Measurements from ENCODE around the gene ZNF496. TPM values are rescaled to one million over a fixed set of nuclear protein-coding genes. Genes with fewer than 3 reads are reported as not detected.
"Not testable (repeated sequence)": the region's sequence is repeated elsewhere in the genome, so short reads cannot be mapped to it uniquely, and the experiment has no call there.

Gene ZNF496
- total RNA-seq, 1 donor from 2014 or later, result 64.2 TPM

DNA sequence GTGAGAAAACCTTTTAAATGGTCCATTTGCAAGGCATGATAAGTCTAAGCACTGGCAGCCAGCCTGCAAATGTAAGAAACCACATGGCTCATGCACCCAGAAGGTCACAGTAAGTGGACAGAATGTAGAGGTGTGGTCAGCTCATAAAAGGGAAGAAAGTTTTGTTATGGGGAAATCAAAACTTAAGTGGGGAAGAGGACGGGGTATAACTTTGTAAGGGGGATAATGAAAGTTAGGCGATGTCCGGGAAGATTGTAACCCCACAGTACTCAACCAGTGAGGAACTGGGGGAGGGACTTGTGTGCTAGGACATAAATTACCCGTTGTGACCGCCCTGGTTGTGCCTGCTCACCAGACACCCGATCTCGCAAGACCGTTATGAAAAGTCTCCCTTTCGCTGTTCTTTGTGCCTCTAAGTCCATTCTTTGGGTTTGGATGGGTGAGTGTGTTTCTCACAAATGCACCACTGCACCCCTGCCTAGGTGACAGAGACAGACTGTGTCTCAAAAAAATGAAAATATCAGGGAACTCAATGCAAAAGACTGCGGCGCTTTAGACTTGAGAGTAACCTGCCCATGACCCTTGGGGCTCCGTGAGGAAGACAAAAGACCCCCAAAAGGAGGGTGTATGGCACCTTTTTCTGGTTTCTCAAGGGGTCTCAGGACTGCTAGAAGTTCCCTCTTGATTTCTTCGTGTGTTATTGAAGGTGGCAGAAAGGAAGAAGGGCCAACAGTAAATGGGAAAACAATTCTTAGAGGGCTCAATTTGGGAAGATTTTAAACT lies 28.6 kb upstream of the ZNF496 start:
- H3K27ac Mint-ChIP-seq (ENCODE audit: unreplicated experiment), result no peak overlapping the region

DNA sequence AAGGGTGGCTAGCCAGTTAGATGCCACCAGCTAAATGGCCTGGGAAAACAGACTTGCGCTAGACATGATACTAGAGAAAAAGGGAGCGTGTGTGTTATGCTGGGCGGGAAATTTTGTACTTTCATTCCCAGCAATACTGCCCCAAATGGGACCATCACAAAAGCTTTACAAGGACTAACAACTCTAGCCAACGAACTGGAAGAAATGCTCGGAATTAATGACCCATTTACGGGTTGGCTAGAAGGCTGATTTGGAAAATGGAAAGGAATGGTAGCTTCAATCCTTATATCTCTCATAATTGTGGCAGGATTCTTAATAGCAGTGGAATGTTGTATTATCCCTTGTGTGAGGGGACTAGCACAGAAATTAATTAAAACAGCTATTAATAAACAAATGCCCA lies 27.9 kb upstream of the ZNF496 start:
- peaks cover 4% of the 10 kb centered on the region for H3K4me1 Mint-ChIP-seq
- peaks cover 5% of the 10 kb centered on the region for H3K36me3 Mint-ChIP-seq (ENCODE audit: low read depth)
- DNase-seq (ENCODE audit: low read depth, low spot score), result no peak
- no peak overlapping the region for H3K27ac Mint-ChIP-seq (ENCODE audit: unreplicated experiment)
- TF ChIP-seq, protein P1, sequence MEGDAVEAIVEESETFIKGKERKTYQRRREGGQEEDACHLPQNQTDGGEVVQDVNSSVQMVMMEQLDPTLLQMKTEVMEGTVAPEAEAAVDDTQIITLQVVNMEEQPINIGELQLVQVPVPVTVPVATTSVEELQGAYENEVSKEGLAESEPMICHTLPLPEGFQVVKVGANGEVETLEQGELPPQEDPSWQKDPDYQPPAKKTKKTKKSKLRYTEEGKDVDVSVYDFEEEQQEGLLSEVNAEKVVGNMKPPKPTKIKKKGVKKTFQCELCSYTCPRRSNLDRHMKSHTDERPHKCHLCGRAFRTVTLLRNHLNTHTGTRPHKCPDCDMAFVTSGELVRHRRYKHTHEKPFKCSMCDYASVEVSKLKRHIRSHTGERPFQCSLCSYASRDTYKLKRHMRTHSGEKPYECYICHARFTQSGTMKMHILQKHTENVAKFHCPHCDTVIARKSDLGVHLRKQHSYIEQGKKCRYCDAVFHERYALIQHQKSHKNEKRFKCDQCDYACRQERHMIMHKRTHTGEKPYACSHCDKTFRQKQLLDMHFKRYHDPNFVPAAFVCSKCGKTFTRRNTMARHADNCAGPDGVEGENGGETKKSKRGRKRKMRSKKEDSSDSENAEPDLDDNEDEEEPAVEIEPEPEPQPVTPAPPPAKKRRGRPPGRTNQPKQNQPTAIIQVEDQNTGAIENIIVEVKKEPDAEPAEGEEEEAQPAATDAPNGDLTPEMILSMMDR (conservative IDR thresholded peaks at IDR 0.05), result no peak
- H3K4me3 Mint-ChIP-seq, result no peak overlapping the region
- H3K9me3 Mint-ChIP-seq, result no peaks in the 10 kb centered on the region
- no peaks in the 10 kb centered on the region for H3K27me3 Mint-ChIP-seq (ENCODE audit: low read depth)

More for the DNA sequence above, 28.6 kb upstream of the ZNF496 start:
- Mint-ChIP-seq H3K4me3 (no peak overlapping the region), H3K36me3 (ENCODE audit: low read depth) (peaks cover 8% of the 10 kb centered on the region), H3K9me3 (peaks cover 3% of the 10 kb centered on the region), H3K4me1 (peaks cover 4% of the 10 kb centered on the region), H3K27me3 (ENCODE audit: low read depth) (no peaks in the 10 kb centered on the region)
- TF ChIP-seq, protein P1 (conservative IDR thresholded peaks at IDR 0.05), result no peak
- no peak for DNase-seq (ENCODE audit: low read depth, low spot score)

DNA sequence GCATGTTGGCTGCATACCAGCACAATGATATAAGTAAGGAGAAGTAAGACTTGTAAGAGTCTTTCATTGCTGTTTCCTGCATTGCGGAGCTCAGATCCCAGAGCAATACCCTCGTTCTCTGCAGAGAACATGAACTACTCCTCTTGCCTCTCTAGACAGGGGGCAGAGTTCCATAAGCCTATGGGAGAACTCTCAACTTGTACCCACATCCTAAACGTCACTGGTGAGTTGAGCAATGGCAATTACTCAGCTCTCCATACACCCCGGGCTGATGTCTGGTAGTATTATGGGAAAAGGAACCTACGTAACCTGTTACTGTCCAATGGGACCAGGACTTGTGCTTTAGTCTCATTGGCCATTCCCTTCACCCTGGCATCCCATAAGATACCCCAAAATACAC lies 27.3 kb upstream of the ZNF496 start:
- peaks cover 5% of the 10 kb centered on the region for H3K36me3 Mint-ChIP-seq (ENCODE audit: low read depth)
- peaks cover 4% of the 10 kb centered on the region for H3K4me1 Mint-ChIP-seq
- H3K4me3 Mint-ChIP-seq, result no peak overlapping the region
- H3K9me3 Mint-ChIP-seq, result no peaks in the 10 kb centered on the region
- TF ChIP-seq, protein P1 (conservative IDR thresholded peaks at IDR 0.05), result no peak
- H3K27me3 Mint-ChIP-seq (ENCODE audit: low read depth), result no peaks in the 10 kb centered on the region
- H3K27ac Mint-ChIP-seq (ENCODE audit: unreplicated experiment), result no peak overlapping the region
- DNase-seq (ENCODE audit: low read depth, low spot score), result no peak

DNA sequence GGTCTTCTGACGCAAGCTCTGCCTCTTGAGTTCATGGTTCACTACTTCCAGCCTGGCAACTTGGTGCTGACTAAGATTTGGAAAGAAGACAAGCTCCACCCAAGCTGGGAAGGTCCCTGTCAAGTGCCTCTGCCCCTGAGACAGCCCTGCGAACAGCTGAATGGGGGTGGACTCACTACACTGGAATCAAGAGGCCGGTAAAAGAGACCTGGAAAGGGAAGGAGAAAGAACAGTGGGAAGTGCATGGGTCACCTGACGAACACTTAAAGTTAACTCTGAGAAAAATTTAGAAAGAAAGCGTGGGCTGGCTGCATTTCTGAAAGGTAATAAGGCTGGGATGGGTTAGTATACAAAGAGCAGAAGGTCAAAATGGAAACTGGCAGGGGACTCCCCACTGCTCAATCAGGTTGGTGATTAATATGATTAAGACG lies 26.1 kb upstream of the ZNF496 start:
- H3K27ac Mint-ChIP-seq (ENCODE audit: unreplicated experiment), result no peak overlapping the region
- no peaks in the 10 kb centered on the region for H3K27me3 Mint-ChIP-seq (ENCODE audit: low read depth)
- TF ChIP-seq, protein P1 (conservative IDR thresholded peaks at IDR 0.05), result no peak
- H3K9me3 Mint-ChIP-seq, result no peaks in the 10 kb centered on the region
- H3K4me1 Mint-ChIP-seq, result peaks cover 4% of the 10 kb centered on the region
- peaks cover 5% of the 10 kb centered on the region for H3K36me3 Mint-ChIP-seq (ENCODE audit: low read depth)
- H3K4me3 Mint-ChIP-seq, result no peak overlapping the region
- no peak for DNase-seq (ENCODE audit: low read depth, low spot score)

DNA sequence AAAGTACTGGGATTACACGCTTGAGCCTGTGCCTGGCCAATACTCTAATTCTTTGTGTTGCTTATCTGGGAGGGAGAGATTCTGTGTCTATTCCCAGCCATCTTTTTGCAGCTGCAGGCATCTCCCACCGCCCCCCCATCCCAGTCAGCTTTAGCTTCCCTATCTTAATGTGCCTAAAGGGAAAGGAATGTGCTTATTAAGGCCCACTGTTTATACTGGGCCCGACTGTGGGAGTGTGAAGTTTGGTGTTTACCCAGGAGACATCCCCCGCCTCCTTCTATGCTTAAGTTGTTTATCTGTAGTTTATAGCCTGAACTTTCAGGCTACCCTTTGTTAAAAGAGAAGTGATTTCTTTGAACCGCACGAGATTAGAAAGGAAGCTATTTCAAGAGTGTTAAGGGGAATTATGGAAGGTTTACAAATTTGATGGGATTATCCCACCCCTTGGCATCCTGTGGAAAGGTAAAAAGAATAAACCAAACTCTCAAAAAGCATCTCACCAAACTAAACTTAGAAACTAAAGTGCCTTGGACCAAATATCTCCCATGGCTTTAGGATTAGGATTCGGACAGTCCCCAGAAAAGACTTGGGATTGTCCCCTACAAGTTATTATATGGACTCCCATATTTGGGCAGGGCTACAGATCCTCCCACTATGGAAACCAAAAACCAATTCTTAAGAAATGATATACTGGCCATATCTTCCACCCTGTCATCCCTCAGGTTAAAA lies 25.5 kb upstream of the ZNF496 start:
- Mint-ChIP-seq H3K4me1 (peaks cover 4% of the 10 kb centered on the region), H3K27ac (ENCODE audit: unreplicated experiment) (no peak overlapping the region), H3K27me3 (ENCODE audit: low read depth) (no peaks in the 10 kb centered on the region), H3K9me3 (no peaks in the 10 kb centered on the region), H3K4me3 (no peak overlapping the region), H3K36me3 (ENCODE audit: low read depth) (peaks cover 5% of the 10 kb centered on the region)
- TF ChIP-seq, protein P1 (conservative IDR thresholded peaks at IDR 0.05), result no peak
- DNase-seq (ENCODE audit: low read depth, low spot score), result no peak

DNA sequence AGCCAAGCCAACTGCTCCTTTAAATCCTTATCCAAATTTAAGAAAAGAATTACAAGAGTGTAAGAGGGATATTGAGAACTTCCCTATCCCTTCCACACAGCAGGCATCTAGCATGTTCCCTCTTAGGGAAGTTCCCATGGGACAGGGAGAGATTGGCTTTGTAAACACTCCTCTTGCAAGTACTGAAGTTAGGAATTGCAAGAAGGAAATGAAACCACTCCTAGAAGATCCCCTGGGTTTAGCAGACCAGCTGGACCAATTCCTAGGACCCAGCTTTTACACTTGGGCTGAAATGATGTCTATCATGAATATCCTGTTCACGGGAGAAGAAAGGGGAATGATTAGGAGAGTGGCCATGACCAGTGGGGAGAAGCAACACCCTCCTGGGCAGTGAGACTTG lies 23.5 kb upstream of the ZNF496 start:
- H3K4me3 Mint-ChIP-seq; H3K27ac Mint-ChIP-seq (ENCODE audit: unreplicated experiment); H3K9me3 Mint-ChIP-seq; H3K27me3 Mint-ChIP-seq (ENCODE audit: low read depth); H3K36me3 Mint-ChIP-seq (ENCODE audit: low read depth); DNase-seq (ENCODE audit: low read depth, low spot score); H3K4me1 Mint-ChIP-seq: not testable (repeated sequence)
